ENCODE measurements around the gene PIAS1.
A peak's percentile ranks its signal among the peaks of the same experiment; 100 is the strongest.
"Not testable (repeated sequence)": the region's sequence is repeated elsewhere in the genome, so short reads cannot be mapped to it uniquely, and the experiment has no call there.

The PIAS1 gene

GRCh38 chr15:68034719-68035293 lies 19.3 kb upstream of the PIAS1 start:
- no peak for DNase-seq (ENCODE audit: low read depth)

DNA sequence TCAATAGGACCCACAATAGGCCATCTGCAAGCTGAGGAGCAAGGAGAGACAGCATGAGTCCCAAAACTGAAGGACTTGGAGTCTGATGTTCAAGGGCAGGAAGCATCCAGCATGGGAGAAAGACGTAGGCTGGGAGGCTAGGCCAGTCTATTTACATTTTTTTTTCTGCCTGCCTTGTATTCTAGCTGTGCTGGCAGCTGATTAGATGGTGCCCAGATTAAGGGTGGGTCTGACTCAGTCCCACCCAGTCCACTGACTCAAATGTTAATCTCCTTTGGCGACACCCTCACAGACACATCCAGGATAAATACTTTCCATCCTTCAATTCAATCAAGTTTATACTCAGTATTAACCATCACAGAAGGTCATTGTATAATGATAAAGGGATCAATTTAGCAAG lies 15.9 kb upstream of the PIAS1 start:
- DNase-seq (ENCODE audit: low read depth): no peak

DNA sequence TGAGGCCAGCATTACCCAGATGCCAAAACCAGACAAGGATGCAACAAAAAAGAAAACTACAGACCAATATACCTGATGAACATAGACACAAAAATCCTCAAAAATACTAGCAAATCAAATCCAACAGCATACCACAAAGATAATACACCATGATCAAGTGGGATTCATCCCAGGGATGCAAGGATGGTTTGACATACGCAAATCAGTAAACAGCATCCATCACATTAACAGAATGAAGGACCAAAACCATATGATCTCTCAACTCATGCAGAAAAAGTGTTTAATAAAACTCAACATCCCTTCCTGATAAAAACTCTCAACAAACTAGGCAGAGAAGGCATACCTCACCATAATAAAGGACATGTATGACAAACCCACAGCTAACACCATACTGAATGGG lies 14.0 kb upstream of the PIAS1 start:
- DNase-seq (ENCODE audit: low read depth): no peak

GRCh38 chr15:68042156-68042854 lies 11.8 kb upstream of the PIAS1 start:
- no peak for DNase-seq (ENCODE audit: low read depth)

- DNase-seq (ENCODE audit: low read depth): no peak
These were observed 11.3 kb upstream of the PIAS1 start for GRCh38 chr15:68042855-68043222.

GRCh38 chr15:68045289-68046265 lies 8.5 kb upstream of the PIAS1 start:
- DNase-seq (ENCODE audit: low read depth): no peak

DNA sequence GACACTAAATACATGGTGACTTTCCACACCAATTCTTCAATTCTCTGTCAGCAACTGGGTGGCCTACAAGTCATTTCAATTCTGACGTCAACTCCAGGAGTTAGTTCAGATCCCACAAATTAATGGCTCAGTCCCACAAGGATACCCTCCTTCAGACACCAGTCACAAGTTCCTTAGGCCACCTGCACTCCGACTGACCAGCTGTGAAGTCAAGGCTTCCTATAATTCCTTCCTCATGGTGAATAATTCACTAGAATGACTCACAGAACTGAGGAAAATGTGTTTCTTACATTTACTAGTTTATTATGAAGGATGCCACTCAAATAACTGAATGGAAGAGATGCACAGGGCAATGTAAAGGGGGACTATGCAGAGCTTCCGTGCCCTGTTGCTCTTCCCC lies 6.3 kb upstream of the PIAS1 start:
- DNase-seq (ENCODE audit: low read depth): no peak

DNA sequence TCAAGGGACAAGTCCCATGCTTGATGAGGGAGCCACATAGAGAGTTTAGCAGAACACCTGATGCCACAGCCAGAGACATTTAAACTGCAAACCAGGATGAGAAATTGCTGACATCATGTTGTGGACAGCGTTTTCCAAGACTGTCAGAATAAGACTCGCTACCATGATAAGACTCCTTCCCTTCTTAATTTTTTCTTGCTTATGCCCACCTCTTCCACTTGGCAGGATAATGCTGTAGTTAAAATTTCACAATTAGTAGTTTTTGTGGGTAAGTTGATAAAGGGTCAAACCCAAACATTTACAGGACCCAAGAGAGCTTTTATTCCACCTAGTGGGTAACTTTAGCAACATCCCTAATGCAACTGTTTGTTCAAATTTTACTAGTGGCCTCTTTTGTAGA lies 3.0 kb upstream of the PIAS1 start:
- no peak for DNase-seq (ENCODE audit: low read depth)

DNA sequence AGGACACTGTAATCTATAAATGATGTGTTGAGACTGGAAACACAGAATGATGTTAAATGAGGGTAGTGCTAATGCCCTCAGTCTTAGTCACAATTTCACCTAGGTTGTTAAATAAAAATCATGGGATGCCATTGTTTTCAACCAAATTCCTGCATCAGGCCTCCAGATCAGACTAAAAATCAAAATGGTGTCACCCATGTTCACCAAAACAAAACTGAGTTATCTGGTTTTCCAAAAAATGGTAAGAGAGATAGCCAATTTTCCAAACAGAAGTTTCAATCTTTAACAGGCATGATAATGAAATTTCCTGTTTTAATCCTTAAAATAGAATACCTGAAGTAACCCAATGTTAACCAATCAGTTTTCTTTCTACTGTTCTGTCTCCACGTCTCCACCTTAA lies 2.2 kb upstream of the PIAS1 start:
- no peak for DNase-seq (ENCODE audit: low read depth)

DNA sequence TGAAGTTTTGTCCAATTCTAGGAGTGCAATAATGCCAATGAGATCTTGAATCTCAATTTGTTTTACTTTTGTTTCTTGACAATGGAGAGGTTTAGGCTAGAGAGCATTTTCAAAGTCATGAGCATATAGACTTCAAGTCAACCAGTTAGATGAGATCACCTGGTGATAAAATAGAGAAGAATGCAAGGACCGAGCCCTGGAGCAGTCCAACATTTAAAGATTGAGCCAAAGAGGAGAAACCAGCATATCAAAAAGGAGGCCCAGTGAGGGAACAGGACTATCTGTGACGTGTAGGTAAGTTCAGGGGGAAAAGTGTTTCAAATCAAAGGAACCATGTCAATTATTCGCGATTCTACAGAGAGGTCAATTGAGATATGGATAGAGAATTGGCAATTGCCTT lies 1.7 kb upstream of the PIAS1 start:
- no peak for DNase-seq (ENCODE audit: low read depth)

GRCh38 chr15:68053001-68053400 lies 1.1 kb upstream of the PIAS1 start:
- DNase-seq (ENCODE audit: low read depth): no peak

DNA sequence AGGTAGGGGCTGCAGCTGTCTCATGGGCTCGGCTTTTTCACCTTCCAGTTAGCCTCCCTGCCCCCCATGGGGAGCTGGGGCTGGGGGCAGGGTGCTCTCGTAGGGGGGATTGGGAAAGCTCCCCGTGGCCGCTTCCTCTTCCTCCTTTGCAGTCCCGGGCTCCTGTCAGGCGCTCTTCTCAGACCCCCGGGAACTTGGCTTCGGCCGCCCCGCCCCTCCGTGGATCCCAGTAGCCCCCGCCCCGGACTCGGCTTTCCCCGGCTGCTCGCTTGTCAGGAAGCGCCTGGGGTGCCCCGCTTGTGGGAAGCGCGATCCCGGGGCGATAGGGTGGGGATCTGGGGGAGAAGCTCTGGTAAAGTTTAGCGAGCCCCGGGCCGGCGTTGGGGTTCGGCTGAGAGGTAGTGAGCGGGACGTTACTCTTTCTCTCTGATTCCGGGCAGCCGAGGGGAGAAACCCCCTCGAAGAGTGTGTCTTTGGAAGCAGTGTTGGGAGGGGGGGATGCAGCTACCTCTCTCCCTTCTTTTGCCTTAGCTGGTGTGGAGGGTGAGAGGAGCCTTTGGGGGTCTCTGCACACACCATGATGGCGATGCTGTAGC lies 611 bp downstream of the PIAS1 start:
- DNase-seq (ENCODE audit: low read depth): peak; percentile 23

GRCh38 chr15:68055224-68055705 lies 1.1 kb downstream of the PIAS1 start:
- peak; percentile 20 for DNase-seq (ENCODE audit: low read depth)

GRCh38 chr15:68056097-68056865 lies 2.2 kb downstream of the PIAS1 start:
- DNase-seq (ENCODE audit: low read depth): no peak

DNA sequence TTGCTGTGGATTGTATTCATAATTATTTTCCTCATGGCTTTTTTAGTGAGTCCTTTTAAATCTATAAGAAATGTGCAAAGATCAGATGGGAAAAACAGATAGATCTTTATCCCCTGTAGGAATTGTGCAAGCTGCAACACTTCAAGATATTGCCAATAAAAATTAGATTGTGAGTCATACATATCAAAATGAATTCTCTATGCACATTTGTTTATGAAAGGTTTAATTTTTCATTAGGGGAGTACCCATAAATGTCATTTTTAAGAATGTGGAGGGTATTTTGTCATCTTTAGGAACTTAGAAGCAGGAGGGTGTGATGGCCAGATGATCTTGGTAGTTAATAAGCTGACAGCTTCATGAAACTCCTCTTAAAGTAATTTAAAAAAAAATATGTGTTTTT lies 2.9 kb downstream of the PIAS1 start:
- no peak for DNase-seq (ENCODE audit: low read depth)

DNA sequence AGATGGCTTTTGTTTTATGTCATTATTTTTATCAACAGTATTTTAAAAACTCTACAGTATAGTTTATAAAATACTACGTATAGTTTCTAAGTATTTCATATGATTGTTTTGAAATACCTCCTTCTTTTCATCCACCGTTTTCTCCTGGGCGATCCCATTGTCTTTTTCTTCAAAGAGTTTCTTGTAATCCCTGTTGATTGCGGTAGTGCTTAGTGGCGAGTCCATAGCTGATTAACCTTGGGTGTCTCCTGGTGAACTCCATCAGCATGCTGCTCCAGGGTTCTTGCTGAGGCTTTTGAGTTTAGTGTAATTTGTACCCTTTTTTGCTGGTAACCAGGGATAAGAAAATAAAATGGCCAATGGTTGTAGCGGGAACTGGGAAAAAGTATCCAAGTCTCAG lies 3.6 kb downstream of the PIAS1 start:
- DNase-seq (ENCODE audit: low read depth): no peak

DNA sequence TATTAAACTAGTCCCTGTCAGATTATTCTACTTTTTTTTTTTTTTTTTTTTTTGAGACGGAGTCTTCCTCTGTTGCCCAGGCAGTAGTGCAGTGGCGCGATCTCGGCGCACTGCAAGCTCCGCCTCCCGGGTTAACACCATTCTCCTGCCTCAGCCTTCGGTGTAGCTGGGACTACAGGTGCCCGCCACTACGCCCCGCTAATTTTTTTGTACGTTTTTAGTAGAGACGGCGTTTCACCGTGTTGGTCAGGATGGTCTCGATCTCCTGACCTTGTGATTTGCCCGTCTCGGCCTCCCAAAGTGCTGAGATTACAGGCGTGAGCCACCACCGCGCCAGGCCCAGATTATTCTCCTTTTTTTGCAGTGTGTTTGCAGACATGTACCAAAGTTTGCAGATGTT lies 4.9 kb downstream of the PIAS1 start:
- DNase-seq (ENCODE audit: low read depth): not testable (repeated sequence)

DNA sequence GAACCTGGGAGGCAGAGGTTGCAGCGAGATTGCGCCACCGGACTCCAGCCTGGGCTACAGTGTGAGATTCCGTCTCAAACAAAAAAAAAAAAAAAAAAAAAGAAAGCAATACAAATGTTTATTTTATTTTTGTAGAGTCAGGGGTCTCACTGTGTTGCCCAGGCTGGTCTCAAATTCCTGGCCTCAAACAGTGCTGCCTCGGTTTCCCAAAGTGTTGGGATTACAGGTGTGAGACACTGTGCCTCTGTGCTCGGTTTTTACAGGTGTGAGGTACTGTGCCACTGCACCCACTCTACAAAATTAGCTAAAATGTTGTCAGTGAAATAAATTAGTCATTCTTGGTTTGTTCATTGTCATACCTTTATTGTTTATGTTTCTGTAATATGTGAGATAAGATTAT lies 5.5 kb downstream of the PIAS1 start:
- no peak for DNase-seq (ENCODE audit: low read depth)

GRCh38 chr15:68061171-68061570 lies 7.1 kb downstream of the PIAS1 start:
- no peak for DNase-seq (ENCODE audit: low read depth)

GRCh38 chr15:68061602-68062001 lies 7.5 kb downstream of the PIAS1 start:
- DNase-seq (ENCODE audit: low read depth): no peak

DNA sequence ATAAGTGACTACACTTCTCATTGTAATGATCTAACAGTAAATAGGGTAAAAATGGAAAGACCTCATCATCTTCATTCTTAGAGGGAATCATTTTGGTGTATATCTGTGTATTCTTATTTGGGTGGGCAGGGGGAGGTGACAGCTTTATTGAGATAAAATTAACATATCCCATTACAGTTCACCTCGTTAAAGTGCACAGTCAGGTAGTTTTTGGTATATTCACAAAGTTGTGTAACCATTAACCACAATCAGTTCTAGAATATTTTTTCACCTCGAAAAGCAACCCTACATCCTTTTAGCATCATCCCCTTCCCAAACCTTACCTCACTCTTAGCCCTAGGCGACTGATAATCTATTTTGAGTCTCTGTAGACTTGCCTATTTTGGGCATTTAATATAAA lies 8.1 kb downstream of the PIAS1 start:
- no peak for DNase-seq (ENCODE audit: low read depth)

All from activated T-helper 1 cell treated with Interleukin-2 at 50 U/mL for 16 hours (primary cell).